Measurements from ENCODE around the gene TKFC.

DNA sequence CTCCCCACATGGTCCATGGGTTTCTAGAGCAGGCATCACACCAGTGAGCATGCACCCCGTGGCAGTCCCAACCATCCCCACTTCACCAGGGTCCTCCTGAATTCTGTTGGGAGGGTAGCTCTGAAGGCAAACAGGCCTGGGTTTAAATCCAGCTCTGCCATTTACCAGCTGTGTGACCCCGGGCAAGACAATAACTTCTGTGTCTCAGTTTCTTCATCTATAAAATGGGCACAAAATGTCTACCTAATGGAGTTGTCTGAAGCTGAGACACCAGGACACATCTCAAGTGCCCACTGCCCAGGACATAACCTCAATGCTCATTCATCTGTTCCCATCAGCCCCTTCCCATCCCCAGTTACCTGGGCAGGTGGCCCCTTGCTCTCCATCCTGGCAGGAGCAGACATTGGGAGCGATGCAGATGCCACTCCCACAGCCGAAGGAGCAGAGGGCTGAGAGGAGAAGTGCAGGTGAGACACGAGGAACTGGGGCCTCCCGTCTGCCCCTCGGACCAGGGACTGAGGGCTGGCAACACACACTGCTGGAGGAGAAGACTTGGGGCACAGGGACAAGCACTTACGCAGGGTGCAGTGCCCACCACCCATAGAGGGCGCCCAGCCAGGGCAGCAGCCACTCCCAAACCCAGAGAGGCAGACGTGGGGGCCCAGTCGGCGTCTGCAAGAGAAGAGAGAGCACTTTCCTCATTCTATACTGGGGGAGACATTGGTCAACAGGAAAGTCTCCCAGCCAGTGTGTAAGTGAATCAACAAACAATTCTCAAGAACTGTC, 41.9 kb upstream of the TKFC start:
- TF ChIP-seq CTCF (IDR thresholded peaks at IDR 0.05) (no peak), POLR2A (IDR thresholded peaks at IDR 0.05) (no peak)

Measured in adrenal gland (tissue), 5 donors.